ENCODE results near the gene MANEAL. TPM values are rescaled to one million over a fixed set of nuclear protein-coding genes. Genes with fewer than 3 reads are reported as not detected.

Gene MANEAL
- total and polyA plus RNA-seq, 8 donors: 4.3 to 10.3 (median 6.7) TPM

DNA sequence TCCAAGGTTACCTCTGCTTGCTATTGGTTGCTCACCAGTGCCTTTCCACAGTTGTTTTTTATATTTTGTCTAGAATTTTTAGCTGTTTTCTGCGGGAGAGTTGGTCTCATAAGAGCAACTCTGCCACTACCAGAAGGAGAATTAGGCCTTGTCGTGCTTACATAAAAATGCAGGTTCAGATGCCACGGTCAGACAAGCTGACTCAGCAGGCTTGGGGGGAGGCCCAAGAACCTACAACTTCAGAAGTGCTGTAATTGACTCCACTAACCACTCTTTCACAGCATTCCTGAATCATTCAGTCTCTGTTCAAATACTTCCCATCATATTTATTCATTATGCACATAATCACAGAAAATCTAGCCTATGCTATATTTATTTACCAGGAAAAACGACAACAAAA, 37.5 kb downstream of the MANEAL start:
- peaks cover 0 to 8% (median 0%) of the 10 kb centered on the region in 3 donors for H3K4me1 ChIP-seq
- intact Hi-C loops (cut with DNase I): no loop called here
- no peak overlapping the region for H3K4me3 ChIP-seq
- no peaks in the 10 kb centered on the region for H3K9me3 ChIP-seq
- no peaks in the 10 kb centered on the region for H3K27me3 ChIP-seq
- no peak for DNase-seq
- no peak for ATAC-seq
- TF ChIP-seq, protein P1, sequence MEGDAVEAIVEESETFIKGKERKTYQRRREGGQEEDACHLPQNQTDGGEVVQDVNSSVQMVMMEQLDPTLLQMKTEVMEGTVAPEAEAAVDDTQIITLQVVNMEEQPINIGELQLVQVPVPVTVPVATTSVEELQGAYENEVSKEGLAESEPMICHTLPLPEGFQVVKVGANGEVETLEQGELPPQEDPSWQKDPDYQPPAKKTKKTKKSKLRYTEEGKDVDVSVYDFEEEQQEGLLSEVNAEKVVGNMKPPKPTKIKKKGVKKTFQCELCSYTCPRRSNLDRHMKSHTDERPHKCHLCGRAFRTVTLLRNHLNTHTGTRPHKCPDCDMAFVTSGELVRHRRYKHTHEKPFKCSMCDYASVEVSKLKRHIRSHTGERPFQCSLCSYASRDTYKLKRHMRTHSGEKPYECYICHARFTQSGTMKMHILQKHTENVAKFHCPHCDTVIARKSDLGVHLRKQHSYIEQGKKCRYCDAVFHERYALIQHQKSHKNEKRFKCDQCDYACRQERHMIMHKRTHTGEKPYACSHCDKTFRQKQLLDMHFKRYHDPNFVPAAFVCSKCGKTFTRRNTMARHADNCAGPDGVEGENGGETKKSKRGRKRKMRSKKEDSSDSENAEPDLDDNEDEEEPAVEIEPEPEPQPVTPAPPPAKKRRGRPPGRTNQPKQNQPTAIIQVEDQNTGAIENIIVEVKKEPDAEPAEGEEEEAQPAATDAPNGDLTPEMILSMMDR (IDR thresholded peaks at IDR 0.05): no peak
- no peak overlapping the region for H3K27ac ChIP-seq
- WGBS, 2 donors: 88 to 91% methylated on average over 4 of the region's 4 CpGs
- peaks cover 12 to 30% (median 24%) of the 10 kb centered on the region in 3 donors for H3K36me3 ChIP-seq
- FAIRE-seq: no peak

DNA sequence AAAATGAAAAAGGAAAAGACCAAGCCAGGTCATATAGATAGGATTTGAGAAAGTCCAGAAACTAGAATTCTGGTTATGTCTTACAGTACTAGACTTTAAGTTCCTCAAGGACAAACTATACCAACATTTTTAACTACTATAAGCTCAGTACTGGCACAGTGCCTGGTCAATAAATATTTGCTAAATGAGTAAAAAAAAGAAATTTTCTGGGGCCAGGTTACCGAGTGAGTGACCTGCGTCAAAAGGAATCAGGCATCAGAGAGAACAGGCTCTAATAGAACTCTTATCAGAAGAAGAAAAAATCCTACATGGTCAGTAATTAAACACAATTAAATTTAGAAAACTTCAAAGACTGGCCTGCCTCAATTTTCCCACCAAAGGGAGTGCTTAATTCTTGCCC, 38.2 kb downstream of the MANEAL start:
- Histone ChIP-seq H3K36me3 (peaks cover 12 to 30% (median 24%) of the 10 kb centered on the region in 3 donors), H3K27me3 (no peaks in the 10 kb centered on the region), H3K9me3 (no peaks in the 10 kb centered on the region), H3K27ac (no peak overlapping the region), H3K4me3 (no peak overlapping the region), H3K4me1 (peaks cover 0 to 8% (median 0%) of the 10 kb centered on the region in 3 donors)
- 26 to 44% methylated on average over 2 of the region's 2 CpGs for WGBS, 2 donors
- FAIRE-seq (no peak), DNase-seq (no peak), ATAC-seq (peak in 1 of 4 donors; percentile 58)
- intact Hi-C loops (cut with DNase I): no loop called here
- TF ChIP-seq, protein P1 (IDR thresholded peaks at IDR 0.05): no peak

DNA sequence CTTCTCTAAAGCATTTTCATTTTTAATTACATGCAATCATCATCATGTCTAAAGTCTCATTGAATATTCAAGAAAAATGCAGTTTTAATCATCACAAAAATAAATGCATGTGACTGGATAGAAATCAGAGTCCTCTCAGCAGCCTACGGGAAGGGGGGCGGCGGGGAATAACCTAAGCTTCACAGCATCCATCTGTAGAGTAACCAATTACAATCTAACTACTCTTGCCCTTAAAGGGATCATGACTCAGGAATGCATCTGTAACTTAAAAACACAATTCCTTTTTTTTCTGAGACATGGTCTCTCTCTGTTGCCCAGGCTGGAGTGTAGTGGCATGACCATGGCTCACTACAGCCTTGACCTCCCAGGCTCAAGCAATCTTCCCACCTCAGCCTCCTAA, 43.1 kb downstream of the MANEAL start:
- intact Hi-C loops (cut with DNase I): no loop called here
- WGBS, 2 donors: 64 to 90% methylated on average over 3 of the region's 3 CpGs
- Histone ChIP-seq H3K27me3 (no peaks in the 10 kb centered on the region), H3K27ac (no peak overlapping the region), H3K4me3 (no peak overlapping the region), H3K36me3 (peaks cover 7 to 46% (median 44%) of the 10 kb centered on the region in 3 donors), H3K4me1 (peaks cover 0 to 6% (median 0%) of the 10 kb centered on the region in 3 donors), H3K9me3 (no peaks in the 10 kb centered on the region)
- ATAC-seq (no peak), DNase-seq (no peak), FAIRE-seq (no peak)
- TF ChIP-seq, protein P1 (IDR thresholded peaks at IDR 0.05): no peak

DNA sequence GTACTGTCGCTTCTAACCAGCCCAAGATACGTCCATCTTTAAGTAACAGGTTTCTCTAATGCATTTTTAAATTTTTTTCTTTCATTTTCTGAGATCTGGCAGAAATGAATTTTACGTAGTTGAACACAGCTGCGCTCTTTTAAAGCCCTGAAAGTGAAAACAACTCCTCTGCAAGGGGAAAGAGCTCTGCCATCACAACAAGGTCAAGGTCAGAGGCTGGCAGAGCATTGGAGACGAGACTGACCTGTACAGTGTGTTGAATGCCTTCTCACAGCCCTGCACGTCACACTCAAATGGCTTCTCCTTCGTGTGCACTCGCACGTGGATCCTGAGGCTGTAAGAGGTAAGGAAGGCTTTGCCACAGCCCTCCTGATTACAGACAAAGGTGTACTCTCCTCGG, 46.0 kb downstream of the MANEAL start:
- no peak for ATAC-seq
- no peak for DNase-seq
- H3K4me3 ChIP-seq: no peak overlapping the region
- TF ChIP-seq, protein P1 (IDR thresholded peaks at IDR 0.05): no peak
- H3K27me3 ChIP-seq: no peaks in the 10 kb centered on the region
- intact Hi-C loops (cut with DNase I): no loop called here
- WGBS, 2 donors: 84 to 87% methylated on average over 10 of the region's 10 CpGs
- FAIRE-seq: no peak
- H3K27ac ChIP-seq: no peak overlapping the region
- H3K36me3 ChIP-seq: peaks cover 0 to 29% (median 26%) of the 10 kb centered on the region in 3 donors
- H3K9me3 ChIP-seq: no peaks in the 10 kb centered on the region
- peaks cover 0 to under 1% (median 0%) of the 10 kb centered on the region in 3 donors for H3K4me1 ChIP-seq

DNA sequence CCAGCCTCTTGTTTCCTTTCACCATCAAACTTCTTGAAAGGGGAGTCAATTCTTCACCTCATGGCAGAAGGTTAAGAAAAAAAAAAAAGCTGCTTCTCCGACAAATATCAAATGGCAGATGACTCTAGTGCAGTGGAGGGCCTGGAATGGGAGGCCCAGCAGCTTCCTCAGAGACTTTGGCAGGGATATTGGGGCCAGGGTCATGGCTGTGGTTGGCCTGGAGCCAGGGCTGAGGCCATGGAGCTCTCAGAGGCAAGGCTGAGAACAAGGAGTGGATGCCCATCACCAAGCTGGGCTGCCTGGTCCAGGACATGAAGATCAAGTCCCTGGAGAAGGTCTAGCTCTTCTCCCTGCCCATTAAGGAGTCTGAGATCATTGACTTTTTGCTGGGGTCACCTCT, 47.1 kb downstream of the MANEAL start:
- no peak for ATAC-seq
- Histone ChIP-seq H3K9me3 (no peaks in the 10 kb centered on the region), H3K4me3 (no peak overlapping the region), H3K27ac (no peak overlapping the region), H3K36me3 (peaks cover 0 to 20% (median 16%) of the 10 kb centered on the region in 3 donors), H3K27me3 (no peaks in the 10 kb centered on the region), H3K4me1 (peaks cover 0 to 7% (median 0%) of the 10 kb centered on the region in 3 donors)
- WGBS, 2 donors: 89% methylated on average over 1 of the region's 1 CpG
- DNase-seq: no peak
- TF ChIP-seq, protein P1 (IDR thresholded peaks at IDR 0.05): no peak
- intact Hi-C loops (cut with DNase I): no loop called here
- no peak for FAIRE-seq

Data from pancreas (tissue), 10 donors.